Measurements from ENCODE around the gene MED13. TPM values are rescaled to one million over a fixed set of nuclear protein-coding genes. Genes with fewer than 3 reads are reported as not detected.

The MED13 gene, protein sequence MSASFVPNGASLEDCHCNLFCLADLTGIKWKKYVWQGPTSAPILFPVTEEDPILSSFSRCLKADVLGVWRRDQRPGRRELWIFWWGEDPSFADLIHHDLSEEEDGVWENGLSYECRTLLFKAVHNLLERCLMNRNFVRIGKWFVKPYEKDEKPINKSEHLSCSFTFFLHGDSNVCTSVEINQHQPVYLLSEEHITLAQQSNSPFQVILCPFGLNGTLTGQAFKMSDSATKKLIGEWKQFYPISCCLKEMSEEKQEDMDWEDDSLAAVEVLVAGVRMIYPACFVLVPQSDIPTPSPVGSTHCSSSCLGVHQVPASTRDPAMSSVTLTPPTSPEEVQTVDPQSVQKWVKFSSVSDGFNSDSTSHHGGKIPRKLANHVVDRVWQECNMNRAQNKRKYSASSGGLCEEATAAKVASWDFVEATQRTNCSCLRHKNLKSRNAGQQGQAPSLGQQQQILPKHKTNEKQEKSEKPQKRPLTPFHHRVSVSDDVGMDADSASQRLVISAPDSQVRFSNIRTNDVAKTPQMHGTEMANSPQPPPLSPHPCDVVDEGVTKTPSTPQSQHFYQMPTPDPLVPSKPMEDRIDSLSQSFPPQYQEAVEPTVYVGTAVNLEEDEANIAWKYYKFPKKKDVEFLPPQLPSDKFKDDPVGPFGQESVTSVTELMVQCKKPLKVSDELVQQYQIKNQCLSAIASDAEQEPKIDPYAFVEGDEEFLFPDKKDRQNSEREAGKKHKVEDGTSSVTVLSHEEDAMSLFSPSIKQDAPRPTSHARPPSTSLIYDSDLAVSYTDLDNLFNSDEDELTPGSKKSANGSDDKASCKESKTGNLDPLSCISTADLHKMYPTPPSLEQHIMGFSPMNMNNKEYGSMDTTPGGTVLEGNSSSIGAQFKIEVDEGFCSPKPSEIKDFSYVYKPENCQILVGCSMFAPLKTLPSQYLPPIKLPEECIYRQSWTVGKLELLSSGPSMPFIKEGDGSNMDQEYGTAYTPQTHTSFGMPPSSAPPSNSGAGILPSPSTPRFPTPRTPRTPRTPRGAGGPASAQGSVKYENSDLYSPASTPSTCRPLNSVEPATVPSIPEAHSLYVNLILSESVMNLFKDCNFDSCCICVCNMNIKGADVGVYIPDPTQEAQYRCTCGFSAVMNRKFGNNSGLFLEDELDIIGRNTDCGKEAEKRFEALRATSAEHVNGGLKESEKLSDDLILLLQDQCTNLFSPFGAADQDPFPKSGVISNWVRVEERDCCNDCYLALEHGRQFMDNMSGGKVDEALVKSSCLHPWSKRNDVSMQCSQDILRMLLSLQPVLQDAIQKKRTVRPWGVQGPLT (N-terminal part only)
- 43.0 and 59.2 TPM in 2 replicates for total RNA-seq
- 9.9 TPM for polyA plus RNA-seq (2012)

DNA sequence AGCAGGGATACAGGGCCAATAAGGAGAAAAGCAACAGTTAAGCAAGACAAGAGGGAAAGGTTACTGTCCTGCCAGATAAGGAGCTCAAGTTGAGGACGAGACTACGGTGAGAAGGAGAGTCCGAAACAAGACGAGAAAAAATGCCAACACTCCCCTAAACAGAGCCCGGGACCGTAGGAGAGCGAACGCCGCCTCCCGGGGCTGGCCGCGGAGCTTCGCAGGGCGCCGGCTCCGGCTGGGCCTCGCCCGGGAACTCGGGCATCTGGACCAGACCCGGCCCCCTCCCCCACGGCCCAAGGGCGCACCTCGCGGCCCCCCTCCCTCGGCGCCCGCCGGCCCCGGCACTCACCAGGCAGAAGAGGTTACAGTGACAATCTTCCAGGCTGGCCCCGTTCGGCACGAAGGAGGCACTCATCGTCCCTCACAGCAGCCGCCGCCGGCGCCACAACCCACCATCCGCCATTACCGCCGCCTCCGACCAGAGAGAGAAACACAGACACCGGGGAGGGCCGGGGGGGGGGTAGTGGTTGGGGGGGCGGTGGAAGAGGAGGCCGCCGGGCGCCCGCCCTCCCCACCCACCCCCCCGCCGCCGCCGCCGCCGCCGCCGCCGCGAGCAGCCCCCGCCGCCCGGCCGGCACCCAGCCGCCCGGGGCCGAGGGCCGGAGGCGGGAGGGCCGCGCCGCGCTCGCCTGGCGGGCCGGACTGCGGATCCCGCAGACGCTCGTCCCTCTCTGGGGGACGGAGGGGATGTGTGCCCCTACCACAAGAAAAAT lies at the start of gene MED13:
MED13 (minus strand) TSS at position 488 of the 773 bp plus-strand sequence; CDS start at position 415, 73 bp downstream.
- DNase-seq (ENCODE audit: low read depth): peak; percentile 57

DNA sequence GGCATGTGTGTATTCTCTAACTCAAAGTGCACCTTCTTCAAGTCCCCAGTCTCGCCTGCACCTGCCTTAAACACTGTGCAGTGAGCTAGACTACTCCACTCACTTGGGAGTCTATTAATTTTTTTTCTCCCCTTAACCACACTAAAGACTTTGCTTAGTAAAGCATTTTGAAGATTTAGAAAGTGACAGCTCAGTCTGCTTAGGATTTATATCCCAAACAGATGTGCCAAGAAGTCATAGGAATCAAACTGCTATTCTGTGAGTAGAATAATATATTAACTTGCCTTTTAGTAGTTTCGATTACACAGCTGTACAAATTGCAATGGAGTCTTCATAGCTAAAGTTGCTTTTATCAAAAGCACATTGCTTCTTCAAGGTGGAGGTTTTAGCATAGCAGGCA lies 47.2 kb upstream of the MED13 start:
- peak; percentile 30 for DNase-seq (ENCODE audit: low read depth)

DNA sequence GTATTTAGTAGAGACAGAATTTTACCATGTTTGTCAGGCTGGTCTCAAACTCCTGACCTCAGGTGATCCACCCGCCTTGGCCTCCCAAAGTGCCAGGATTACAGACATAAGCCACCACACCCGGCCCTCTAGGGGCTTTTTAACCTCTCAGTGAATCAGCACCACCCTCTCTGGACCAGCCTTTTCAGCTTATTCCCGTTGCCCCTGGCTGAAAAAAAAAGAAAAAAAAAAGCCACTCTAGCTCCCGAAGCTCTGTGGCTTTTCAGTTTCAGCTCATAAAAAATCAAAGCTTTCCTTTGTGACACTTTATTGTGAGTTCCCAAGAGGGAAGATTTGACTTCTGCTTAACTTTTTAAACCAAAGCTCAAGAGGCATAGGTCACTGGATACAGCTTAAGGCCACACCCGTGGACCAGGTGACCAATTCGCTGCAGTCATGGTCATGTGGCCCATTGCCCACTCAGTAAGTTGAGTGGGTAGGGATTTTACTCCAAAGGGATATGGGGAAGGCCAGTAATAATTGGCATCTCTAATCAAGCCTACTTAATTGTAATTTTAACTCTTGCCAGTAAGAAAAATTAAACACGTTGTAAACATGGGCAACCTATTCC lies 46.6 kb upstream of the MED13 start:
- no peak for DNase-seq (ENCODE audit: low read depth)

DNA sequence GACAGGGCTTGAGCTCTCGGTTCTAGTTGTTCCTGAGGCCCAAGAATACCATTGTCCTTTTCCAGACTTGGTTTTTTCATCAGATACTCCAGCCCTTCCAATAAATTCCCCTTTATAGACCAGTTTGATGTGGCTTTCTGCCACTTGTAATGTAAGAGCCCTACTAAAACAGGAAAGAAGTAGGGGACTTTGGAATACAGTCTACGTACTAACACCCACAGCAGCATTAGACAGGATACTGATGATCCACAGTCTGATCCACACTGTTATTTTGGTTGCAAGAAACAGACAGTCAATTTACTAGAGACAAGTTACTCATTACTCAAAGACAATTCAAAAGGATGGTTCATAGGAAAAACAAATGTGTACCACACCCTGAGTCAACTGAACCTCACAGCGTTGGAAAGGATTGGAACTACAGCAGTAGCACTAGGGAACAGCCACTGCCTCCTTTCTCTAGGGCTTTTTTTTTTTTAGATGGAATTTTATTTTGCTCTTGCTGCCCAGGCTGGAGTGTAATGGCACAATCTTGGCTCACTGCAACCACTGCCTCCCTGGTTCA lies 45.9 kb upstream of the MED13 start:
- no peak for DNase-seq (ENCODE audit: low read depth)

DNA sequence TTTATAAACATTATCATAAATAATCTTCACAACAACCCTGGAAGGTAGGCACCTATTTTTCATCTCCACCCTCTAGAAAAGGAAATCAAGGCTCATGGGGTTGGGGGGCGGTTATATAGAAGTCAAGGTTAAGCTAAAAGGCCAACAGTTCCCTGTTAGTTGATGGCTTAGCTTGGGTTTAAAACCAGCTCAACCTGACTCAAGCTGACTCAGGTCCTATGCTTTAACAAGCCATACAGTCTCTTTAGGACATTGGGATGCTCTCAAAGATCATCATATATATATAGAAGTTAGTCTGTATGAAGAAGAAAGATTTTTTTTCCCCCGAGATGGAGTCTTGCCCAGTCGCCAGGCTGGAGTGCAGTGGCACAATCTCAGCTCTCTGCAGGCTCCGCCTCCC lies 44.8 kb upstream of the MED13 start:
- DNase-seq (ENCODE audit: low read depth): no peak

DNA sequence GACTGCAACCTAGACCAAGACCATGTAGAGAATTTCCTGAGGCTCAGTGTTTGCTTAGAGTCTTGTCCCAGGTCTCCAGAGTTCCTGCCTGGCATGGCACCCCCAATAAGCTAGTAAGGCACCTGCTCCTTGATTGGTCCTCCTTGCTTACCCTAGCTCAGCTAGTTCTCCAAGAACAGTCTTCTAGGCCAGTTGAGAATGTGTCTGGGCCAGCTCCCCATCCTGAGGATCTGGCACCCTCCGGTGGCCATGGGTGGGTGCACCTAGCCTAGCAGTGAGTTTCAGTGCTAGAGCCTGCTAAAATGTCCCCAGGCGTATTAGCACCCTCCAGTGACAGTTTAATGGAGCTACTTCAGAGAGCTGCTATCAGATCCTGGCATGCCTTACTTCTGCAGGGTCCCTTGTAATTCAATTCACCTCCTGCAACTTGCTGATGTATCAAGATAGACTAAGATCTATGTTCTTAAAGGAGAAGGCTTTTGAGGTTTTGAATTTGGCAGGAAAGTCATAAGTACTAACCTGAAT lies 44.4 kb upstream of the MED13 start:
- DNase-seq (ENCODE audit: low read depth): peak; percentile 57

DNA sequence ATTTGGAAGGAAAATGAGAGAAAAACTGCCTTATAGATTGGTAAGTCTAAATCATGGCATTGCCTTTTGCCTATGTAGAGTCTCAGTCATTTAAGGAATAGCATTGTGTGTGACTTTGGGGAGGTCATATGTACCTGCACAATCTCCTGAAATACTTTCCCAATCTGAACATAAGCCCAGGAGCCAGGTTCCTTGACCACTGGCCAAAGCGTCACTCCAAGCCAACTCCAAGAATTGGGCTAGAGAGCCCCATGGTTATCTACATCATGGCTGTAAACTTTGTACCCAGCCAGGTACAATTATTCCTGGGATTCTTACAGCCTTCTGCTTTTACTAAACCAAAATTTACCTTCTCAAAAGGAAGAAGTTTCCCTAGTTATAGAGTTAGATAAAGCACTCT lies 40.8 kb upstream of the MED13 start:
- DNase-seq (ENCODE audit: low read depth): no peak

DNA sequence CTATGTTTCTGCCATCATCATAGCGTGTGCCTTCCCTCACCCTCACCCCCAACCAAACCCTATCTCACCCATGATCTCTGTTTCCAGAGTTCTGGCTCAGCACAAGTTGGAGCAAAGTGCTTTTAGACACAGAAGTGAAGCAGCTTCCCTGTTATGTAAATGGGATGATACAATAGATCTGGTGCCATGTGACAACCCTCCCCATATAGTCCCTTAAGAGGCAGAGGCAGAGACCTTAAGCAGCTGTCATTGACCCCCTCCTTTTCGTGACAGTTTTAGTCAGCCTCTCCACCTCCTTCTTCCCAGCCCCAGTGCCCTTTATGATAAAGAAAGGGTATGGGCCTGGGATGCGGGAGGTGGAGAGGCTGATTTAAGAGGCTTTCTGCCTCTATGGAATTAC lies 40.3 kb upstream of the MED13 start:
- no peak for DNase-seq (ENCODE audit: low read depth)

DNA sequence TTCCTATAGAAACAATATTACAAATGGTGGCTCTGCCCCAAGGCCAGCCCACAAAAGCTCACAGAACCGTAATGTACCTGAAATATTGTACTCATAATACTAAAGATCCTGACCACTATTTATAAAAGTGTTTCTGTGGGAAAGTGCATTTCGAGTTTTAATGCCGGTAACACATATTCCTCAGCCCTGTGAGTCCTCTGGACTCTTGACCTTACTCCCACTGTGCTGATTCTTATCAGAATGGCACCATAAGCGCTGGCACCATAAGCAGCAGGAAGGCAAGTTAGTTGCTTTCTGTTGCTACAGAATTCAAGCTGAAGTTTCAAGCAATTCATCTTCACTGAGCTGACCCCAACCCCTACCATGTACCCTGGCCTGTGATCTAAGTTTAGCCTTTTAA lies 36.4 kb upstream of the MED13 start:
- DNase-seq (ENCODE audit: low read depth): no peak

DNA sequence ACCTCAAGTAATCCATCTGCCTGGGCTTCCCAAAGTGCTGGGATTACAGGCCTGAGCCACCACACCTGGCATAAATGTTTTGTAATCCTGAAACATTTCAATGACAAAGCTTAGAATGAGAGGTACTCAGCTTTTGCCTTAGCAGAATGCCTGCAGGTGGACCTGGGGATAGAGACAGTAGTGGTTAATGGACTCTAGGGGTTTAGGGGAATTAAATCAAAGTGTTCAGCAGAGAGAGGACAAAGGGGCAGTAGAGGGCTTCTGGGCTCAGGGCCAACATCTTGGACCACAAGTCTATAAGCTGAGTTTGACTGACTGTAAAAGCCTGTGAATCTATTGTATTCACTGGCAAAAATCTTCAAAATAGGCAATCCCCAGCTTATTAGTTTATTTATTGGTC lies 36.0 kb upstream of the MED13 start:
- no peak for DNase-seq (ENCODE audit: low read depth)

DNA sequence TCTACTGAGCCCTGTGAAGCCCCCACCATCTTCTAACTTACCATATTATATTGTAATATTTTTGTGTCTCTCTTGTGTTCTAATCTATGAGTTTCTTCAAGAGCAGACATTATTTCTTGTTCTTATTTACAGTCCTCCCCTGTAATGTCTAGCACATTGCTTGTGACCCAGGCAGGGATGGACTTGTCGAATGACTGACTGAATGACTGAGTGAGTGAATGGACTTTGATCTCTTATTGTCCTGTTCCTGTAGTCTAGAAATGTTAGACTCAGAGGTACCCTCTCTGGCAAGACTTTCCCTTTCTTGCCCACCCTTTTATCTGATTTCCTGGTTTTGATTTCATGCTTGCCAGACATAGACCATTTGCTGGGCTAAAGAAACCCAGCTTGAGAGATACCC lies 35.0 kb upstream of the MED13 start:
- no peak for DNase-seq (ENCODE audit: low read depth)

DNA sequence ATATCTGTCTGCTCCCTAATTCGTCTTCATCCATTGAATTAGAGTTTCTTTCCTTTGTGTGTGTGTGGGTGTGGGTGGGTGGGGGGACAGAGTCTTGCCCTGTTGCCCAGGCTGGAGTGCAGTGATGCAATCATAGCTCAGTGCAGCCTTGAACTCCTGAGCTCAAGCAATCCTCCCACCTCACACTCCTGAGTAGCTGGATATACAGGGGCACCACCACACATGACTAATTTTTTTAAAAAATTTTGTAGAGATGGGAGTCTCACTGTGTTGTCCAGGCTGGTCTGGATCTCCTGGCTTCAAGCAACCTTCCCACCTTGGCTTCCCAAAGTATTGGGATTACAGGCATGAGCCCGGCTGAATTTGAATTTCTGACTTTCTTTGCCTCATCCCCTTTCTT lies 34.5 kb upstream of the MED13 start:
- DNase-seq (ENCODE audit: low read depth): no peak

DNA sequence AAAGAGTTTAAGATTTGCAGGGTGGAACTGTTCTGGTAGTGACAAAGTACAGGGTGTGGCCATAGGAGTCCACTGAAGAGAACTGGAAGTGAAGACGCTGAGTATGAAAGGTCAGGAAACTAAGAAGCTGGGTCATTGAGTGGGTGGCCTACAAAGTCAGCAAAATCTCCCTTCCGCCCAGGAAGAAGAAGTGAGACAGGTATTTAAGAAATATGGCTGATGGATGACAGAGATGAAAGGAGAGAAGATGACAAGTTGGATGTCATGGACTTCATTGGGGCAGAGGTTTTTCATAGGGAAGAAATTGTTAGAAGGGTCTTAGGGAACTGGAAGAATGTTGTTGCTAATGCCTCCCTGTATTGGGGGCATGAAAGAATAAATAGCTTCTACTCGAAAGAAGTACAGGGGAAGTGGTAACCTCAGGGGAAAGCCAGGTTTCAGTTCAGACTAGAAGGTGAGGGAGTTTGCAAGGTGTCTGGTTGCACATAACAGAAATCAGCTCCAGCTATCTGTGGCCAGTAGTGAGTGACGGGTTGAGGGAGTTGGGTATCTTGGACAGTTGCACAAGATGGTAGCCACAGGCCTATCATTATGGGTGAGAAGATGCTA lies 33.6 kb upstream of the MED13 start:
- DNase-seq (ENCODE audit: low read depth): no peak

DNA sequence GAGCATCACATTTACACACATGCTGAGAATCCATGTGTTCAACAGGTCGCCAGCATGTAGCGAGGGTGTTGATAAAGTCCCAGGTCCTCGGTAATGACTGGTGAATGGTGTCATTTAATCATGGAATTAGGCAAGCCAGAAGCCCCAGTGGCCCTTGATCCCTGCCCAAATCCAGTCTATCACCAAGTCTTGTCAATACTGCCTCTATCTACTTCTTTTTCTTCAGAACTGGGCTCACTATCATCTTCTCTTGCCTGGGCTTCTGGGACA lies 31.3 kb upstream of the MED13 start:
- DNase-seq (ENCODE audit: low read depth): no peak

DNA sequence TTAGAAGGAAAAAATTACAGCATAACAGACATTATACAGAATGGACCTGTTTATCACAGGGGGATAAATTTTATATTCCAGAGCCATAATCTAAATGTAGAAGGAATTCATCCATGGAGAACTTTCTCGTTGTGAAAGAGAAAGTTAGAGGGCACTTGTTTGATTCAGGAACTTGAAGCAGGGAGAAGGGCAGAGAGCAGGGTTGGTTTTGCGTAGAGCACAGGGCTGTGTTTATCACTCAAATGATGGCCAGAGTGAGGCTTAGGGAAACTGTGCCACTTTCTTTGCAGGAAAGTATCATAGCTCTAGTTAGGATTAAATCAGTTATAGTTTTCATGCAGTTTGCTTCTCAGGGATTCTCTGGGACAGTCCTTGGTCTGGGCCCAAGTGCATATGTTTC lies 29.1 kb upstream of the MED13 start:
- no peak for DNase-seq (ENCODE audit: low read depth)

DNA sequence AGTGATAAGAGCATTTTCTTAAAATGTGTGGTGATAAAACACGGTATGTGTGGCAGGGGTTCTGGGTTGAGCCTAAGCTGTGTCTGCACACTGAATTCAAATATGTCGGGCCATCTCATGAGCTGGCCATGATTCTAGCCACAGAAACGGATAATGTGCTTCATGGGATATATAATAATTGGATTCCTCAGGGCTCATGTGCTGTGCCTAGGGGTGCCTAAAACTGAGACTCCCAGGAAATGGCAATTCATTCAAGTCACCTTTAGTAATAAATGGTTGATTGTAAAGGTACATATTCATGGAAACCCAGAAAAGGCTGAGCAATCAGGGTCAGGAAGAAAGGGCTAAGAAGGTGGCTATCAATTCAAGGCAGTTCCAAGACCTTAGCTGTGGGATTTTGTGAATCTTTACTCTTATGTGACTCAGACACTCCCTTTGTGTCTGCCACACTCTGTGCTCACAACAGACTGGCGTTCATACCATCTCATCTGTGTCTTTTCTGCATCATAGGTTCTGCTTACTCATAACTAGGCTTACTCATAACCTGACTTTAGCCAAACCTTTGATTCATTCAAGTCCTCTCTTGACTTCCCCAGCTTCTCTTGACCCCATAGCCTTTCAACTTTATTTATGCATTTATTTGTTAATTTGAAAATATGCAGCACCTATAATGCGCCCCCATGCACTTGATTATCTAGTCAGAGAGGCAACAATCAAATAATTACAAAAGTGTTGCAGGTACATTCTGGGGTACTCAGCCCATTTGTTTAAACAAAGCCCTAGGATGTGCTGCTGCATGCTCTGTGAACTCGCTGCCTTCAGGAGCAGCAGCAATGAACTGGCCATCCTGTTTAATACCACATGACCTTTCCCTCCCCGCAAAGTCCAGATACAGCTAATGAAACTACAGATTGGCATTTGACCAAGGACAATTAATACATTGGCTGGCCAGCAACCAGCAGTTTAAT lies 28.4 kb upstream of the MED13 start:
- peak; percentile 21 for DNase-seq (ENCODE audit: low read depth)

DNA sequence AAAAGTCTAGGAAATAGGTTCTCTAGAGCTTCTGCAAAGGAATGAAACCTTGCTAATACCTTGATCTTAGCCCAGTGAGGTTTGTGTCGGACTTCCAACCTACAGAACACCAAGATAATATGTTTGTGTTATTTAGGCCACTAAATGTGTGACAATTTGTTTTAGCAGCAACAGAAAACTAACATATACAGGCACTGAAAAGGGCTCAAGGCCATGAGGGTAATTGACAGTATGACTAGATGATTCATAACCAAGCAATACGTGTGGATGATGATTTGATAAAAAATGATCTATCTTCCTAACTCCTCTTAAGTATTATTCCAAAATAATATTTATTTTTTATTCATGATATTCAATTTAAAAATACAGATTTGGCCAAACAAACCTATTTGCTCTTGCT lies 27.7 kb upstream of the MED13 start:
- DNase-seq (ENCODE audit: low read depth): no peak

DNA sequence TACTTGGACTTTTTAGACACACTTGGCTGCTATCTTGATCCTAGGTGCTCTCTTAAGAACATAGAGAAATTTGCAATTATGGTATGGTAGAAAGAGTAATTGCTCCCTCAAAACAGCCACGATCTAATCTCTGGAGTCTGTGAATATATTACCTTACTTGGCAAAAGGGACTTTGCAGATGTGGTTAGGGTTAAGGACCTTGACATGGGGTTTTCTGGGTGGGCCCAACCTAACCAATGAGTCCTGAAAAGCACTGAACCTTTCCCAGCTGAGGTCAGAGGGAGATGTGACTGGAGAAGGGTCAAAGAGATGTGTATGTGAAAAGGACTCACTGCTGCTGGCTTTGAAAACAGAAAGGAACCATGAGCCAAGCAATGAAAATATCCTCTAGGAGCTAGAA lies 26.7 kb upstream of the MED13 start:
- no peak for DNase-seq (ENCODE audit: low read depth)
